HUDEP-2 (cell line): ENCODE results near the gene PIP5KL1.

Experiments
- DNase-seq, 76 experiments: peaks; one replicate each; lab custom pipeline; 2025; ENCODE audit not compliant: unreplicated experiment in 76 of 76; lab: John Stamatoyannopoulos, UW

The PIP5KL1 gene

DNA sequence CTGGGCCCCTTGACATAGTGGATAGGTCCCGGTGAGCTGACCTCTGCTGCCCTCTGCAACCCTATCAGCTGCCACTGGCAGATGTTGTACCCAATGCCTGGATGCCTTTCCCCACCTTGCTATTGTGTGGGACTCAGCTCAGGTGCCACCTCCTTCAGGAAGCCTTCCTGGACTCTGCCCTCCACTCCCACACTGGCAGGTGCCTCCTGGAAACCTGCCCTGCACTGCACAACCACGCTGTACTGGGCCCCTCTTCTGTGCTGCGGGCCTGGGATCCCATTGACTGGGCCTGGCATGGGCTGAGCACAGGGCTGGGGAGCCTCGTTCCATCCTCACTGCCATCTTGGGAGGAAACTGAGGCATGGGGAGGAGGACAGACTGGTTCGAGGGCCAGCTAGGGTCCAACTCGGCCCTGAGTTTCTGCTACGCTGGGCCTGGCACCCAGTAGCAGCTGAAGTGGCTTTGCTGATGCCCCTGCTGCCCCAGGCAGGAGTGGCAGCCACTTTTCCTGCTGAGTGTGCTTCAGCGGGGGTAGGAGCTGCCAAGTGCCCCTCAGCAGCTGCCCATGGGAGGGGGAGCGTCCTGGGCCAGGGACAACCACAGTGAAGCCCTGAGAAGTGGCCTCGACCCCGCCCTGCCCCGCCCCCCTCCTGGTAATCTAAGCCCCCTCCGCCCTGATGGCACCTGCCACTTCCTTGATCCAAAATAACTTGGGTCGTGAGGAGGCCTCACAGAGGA is 54.4 kb downstream of the PIP5KL1 start:
- peak in 1 of 76 experiments; percentile 25 for DNase-seq

DNA sequence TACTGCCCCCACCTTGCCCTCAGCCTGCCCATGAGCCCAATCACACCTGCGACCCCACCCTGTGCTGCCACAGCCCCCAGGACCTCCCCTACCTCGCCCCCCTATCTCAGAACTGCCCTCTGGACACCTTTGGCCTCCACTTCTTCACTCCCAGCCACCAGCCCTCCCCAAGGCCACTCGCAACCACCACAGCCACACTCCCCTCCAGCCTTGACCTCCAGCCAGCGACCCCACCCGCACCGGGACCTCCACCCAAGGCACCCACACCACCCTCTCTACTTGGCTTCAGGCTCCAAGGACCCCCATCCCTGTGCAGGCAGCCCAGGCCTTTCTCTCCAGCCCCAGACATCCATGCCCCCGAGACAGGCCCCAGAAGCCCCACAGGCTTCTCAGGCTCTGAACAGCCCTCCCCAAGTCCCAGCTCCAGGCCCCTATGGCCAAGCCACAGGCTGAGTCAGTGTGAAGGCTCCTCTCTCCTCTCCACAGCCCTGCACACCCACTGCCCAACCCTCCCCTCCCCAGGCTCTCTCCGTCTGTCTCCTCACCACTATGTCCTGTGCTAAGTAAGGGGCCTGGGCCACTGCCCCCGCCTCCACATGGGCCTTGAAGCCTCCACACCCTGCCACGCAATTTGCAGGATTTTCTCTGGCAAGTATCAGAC is 55.1 kb downstream of the PIP5KL1 start:
- DNase-seq, result peak in 6 of 76 experiments; percentile 8 to 28 (median 14)

DNA sequence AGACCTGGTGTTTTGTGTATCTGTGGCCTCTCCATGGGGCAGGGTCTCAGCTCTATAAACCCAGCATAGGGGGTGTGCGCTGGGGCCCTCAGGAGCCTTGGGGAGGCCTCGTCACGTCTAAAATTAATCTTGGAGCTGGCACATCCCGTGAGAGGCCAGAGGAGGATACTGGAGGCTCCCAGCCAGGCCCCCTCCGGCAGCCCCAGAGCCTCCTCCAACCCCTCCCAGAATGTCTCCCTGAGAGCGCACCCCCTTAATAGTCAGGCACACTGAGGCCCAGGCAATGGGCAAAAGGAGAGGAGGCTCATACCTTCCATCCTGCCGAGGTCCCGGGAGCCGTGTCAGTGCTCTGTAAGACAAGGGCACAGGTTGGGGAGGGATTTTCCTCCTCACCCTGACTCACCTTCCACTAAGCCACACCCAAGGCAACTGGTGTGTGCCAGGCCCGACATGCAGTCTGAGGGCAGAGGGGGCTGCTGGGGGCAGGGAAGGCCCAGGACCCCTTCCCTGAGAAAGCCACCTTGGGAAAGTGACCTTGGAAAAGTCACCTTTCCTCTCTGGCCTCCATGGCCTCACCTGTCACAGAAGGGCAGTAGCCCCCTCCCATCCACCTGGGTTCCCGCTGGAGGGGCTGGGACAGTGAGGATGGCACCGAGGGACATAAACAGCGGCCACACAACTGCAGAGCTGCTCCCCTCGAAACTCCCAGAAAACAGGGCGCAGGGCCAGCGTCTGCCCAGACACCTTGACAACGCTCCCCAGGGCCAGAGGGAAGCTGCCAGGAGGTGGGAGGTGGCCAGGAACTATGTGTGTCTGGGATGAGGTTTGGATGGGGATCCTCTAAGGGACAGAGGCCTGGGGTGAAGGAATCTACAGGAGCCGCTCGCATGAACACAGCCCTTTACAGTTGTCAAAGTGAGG is 56.0 kb downstream of the PIP5KL1 start:
- DNase-seq, result no peak

DNA sequence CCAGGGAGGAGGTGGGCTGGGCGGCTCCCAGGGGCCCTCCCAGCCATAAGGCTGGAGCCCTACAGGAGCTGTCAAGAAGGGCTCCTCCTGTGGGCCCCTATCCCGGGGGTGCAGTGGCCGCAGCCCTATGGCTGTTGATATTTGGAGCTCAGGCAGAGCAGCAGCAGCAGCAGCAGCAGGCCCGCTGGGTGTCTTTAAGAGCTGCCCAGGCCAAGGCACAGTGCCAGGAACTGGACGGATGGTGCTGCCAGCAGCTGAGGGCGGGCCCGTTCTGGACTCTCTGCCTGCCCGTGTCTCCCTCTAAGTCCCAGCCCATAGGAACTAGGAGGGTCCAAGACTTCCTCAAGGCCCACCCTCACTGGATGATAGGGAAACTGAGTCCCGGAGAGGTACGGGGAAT is 56.7 kb downstream of the PIP5KL1 start:
- peak in 37 of 76 experiments; percentile 9 to 67 (median 35) for DNase-seq

DNA sequence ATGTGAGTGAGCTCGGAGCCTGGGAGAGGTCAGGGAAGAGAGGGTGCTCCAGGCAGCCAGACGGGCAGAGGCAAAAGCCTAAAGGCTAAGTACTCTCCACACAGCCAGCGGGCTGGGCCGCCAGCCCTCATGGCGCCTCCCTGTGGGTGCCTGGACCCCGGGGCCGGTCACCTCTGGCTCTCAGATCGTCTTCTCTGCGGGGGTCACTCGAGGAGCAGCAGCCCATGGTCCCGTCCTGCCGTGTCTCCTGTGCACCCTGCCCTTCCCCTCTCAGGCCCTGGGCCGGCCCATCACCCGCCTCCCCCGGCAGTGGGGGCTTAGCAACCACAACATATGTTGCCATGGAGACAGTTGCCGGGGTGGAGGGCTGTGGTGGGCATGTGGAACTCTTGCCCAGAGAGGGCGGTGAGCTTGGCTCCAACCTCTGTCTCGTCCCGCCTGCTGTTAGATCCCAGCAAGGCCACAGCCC is 57.3 kb downstream of the PIP5KL1 start:
- no peak for DNase-seq

DNA sequence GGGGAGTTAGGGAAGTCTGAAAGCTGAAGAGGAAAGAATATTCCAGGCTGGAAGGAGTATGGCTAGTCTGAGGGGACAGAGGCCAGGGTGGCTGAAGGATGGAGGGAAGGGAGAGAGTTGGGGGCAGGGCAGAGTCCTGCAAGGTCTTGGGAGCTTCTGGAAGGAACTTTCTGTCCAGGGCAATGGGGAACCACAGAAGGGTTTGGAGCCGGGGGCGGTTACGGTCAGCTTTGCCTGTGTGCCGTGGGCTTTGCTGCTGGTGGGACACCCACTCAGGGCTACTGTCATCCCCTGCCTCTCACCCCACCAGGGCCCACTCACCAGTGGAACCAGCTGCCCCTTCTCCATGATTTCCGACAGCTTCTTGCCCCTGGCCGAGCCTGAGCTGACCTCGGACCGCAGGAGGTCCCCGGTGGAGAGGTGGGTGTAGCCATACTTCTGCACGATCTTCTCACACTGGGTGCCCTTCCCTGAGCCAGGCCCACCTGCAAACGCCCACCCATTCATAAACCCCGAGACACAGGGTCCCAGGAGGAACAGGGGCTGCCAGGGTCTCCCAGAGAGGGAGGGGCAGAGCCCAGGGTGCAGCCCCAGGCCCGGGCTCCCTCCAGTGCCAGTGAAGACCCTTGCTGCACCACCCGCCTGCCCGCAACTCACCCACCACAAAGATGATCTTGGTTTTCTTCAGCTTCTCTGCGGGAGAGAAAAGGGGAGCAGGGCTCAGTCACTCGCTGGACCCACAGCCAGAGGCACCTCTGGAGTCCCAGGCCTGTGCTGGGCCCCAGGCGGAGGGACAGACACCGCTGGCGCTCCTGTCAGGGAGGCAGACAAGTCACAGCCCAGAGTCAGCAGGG is 58.0 kb downstream of the PIP5KL1 start:
- no peak for DNase-seq

DNA sequence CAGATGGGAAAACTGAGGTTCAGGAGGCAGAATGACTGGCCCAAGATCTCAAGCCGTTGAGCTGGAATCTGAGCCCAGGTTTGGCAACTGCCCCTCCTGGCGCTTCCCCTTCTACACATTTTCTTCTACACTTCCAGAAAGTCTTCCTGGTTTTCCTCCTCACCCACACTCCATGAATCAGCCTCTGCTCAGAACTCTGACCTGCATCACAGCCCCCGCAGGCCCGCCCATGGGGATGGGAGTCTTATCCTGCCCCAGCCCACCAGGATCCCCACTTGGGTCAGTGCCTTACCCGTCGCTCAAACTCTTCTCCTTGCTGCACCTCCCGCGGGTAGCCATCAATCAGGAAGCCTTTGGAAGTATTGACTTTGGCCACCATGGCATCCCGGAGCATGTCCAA is 59.0 kb downstream of the PIP5KL1 start:
- DNase-seq, result no peak

DNA sequence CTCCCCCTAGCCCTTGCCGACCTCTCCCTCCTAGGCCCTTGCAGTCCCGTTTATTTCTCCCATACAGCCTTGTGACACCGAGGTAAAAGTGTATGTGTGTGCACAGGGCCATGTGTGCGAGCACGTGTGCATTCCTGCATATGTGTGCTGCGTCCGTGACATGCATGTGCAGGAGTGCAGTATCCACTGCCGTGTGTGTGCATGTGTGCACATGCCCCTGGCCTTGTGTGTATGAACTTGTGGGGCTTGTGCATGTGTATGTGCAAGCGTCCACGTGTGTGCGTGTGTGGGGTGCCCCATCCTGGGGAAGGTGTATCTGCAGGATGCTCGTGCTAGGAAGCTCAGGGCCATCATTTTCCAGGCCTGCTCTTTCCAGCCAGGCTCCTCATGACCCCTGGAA is 59.7 kb downstream of the PIP5KL1 start:
- DNase-seq, result no peak
